Right lobe of liver (tissue), 4 donors: ENCODE results near the gene MYRF.

ENCODE experiments used
- POLR2A ChIP-seq: fragments of 450-650 bp; IDR thresholded peaks from one replicate; pipeline ENCODE4 v1.6.1; 2017; ENCODE audit warnings: antibody characterized with exemption, mild to moderate bottlenecking
- TF ChIP-seq, protein P1 (sequence below), 4 donors: fragments of 200-600 bp in 3 of 4; fragments of 450-650 bp in 1 of 4; IDR thresholded peaks; one replicate each; pipeline versions ENCODE4 v1.5.1 to v1.8.0; 2016 to 2022; ENCODE audit warnings: antibody characterized with exemption in 4 of 4, mild to moderate bottlenecking in 2 of 4
- donor health status: DM: no; HTN: no; CAD: no.
- donor health status: DM: no; HTN: no; CAD: no.
- donor health status: DM: no; HTN: yes; CAD: no.

DNA sequence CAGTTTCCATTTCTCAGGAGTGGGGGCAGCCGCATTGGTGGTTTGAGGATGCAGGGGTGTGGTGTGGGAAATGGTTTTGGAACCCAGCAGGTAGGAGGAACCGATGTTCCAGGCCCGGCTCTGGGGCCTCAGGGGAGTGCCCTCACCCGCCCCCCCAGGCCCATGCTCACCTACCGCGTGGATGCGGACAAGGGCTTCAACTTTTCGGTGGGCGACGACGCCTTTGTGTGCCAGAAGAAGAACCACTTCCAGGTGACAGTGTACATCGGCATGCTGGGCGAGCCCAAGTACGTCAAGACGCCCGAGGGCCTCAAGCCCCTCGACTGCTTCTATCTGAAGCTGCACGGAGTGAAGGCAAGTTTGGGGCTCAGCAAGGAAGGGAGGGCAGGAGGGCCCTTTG lies 21.4 kb downstream of the MYRF start:
- TF ChIP-seq, protein P1, sequence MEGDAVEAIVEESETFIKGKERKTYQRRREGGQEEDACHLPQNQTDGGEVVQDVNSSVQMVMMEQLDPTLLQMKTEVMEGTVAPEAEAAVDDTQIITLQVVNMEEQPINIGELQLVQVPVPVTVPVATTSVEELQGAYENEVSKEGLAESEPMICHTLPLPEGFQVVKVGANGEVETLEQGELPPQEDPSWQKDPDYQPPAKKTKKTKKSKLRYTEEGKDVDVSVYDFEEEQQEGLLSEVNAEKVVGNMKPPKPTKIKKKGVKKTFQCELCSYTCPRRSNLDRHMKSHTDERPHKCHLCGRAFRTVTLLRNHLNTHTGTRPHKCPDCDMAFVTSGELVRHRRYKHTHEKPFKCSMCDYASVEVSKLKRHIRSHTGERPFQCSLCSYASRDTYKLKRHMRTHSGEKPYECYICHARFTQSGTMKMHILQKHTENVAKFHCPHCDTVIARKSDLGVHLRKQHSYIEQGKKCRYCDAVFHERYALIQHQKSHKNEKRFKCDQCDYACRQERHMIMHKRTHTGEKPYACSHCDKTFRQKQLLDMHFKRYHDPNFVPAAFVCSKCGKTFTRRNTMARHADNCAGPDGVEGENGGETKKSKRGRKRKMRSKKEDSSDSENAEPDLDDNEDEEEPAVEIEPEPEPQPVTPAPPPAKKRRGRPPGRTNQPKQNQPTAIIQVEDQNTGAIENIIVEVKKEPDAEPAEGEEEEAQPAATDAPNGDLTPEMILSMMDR (IDR thresholded peaks at IDR 0.05): no peak
- TF ChIP-seq POLR2A: no peak
